Tibial nerve (tissue), 4 donors: ENCODE data around the gene ZGPAT. TPM values are rescaled to one million over a fixed set of nuclear protein-coding genes. Genes with fewer than 3 reads are reported as not detected.

ENCODE experiments used
- DNase-seq, 2 donors: peaks; one replicate each; pipeline ENCODE4 v3.0.0-alpha.2; 2019; ENCODE audit warnings: low spot score in 2 of 2
- H3K27ac ChIP-seq, 4 donors: fragments of 200-600 bp; sonication (generic) in 3 of 4; one replicate each; pipeline ENCODE4 v1.5.1; 2017 to 2019; ENCODE audit warnings: mild to moderate bottlenecking in 1 of 4
- H3K27me3 ChIP-seq, 2 donors: fragments of 200-600 bp; sonication (generic) in 1 of 2; one replicate each; pipeline versions ENCODE4 v1.5.1 to v1.6.0; 2017 to 2019
- H3K36me3 ChIP-seq, 3 donors: fragments of 200-600 bp; sonication (generic); one replicate each; pipeline ENCODE4 v1.5.1; 2018 to 2019
- H3K4me1 ChIP-seq, 4 donors: fragments of 200-600 bp; sonication (generic) in 3 of 4; one replicate each; pipeline ENCODE4 v1.5.1; 2017 to 2019
- H3K4me3 ChIP-seq, 4 donors: fragments of 200-600 bp; sonication (generic) in 3 of 4; one replicate each; pipeline ENCODE4 v1.5.1; 2017 to 2019; ENCODE audit warnings: mild to moderate bottlenecking in 1 of 4, moderate library complexity in 1 of 4
- H3K9me3 ChIP-seq, 4 donors: fragments of 200-600 bp; sonication (generic) in 3 of 4; one replicate each; pipeline ENCODE4 v1.5.1; 2017 to 2019
- CTCF ChIP-seq, 5 experiments: fragments of 200-600 bp in 3 of 5; fragments of 450-650 bp in 2 of 5; sonication (generic) in 3 of 5; IDR thresholded peaks; one replicate each; pipeline ENCODE4 v1.5.1; 2016 to 2019; ENCODE audit warnings: antibody characterized with exemption in 5 of 5, mild to moderate bottlenecking in 3 of 5, moderate library complexity in 2 of 5
- EP300 ChIP-seq, 2 donors: sonication (generic); formaldehyde crosslinking; IDR thresholded peaks; one replicate each; pipeline ENCODE4 v1.6.1; 2017; ENCODE audit warnings: antibody characterized with exemption in 2 of 2, mild to moderate bottlenecking in 1 of 2
- POLR2A ChIP-seq, 2 donors: fragments of 450-650 bp; IDR thresholded peaks; one replicate each; pipeline ENCODE4 v1.6.1; 2017; ENCODE audit warnings: antibody characterized with exemption in 2 of 2, mild to moderate bottlenecking in 2 of 2, moderate library complexity in 2 of 2
- WGBS, 2 donors: methylation state at CpG; one replicate each; pipeline ENCODE4 v1.1.5; 2018; 5-methylcytosine and 5-hydroxymethylcytosine counted together
- total RNA-seq, 4 donors: library from RNA; depleted of rRNA; stranded (reverse); fragments of >200 nt; gene quantifications; one replicate each; pipeline ENCODE4 v1.1.0, GENCODE V29; 2016

Gene ZGPAT
- total RNA-seq, 4 donors from 2014 or later: 27.5 to 70.8 (median 40.9) TPM

- Histone ChIP-seq H3K9me3 (no peaks in the 10 kb centered on the region), H3K4me3 (no peak overlapping the region), H3K27ac (no peak overlapping the region), H3K4me1 (peaks cover 0 to 21% (median 8%) of the 10 kb centered on the region in 4 donors), H3K27me3 (no peaks in the 10 kb centered on the region), H3K36me3 (peaks cover 0 to 79% (median 2%) of the 10 kb centered on the region in 3 donors)
- no peak for TF ChIP-seq EP300 (IDR thresholded peaks at IDR 0.05)
- TF ChIP-seq POLR2A (IDR thresholded peaks at IDR 0.05): no peak
- no peak for TF ChIP-seq CTCF (IDR thresholded peaks at IDR 0.05)
- 89 to 94% methylated on average over 14 of the region's 19 CpGs for WGBS, 2 donors
- DNase-seq: no peak
Measured at GRCh38 chr20:63679799-63680305, 28.0 kb upstream of the ZGPAT start.

DNA sequence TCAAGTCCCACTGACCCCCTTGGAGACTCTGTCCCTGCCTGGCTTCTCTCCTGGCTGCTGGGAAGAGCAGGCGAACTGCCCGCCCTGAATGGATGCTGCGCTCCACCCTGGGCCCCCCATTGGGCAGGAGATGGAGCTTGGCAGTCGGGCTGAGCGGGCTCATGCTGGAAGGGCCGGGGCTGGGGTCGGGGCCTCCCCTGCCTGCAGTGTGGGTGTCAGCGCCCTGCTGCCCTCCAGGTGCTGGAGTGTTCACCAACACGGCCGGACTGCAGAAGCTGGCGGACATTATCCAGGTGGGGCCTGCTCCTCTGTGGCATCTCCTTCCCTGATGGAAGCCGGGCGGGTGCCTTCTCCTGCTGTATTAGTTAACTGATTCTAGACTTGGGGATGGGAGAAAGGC, 27.4 kb upstream of the ZGPAT start:
- H3K27ac ChIP-seq: no peak overlapping the region
- H3K27me3 ChIP-seq: no peaks in the 10 kb centered on the region
- H3K36me3 ChIP-seq: peaks cover 0 to 73% (median 2%) of the 10 kb centered on the region in 3 donors
- no peak for TF ChIP-seq POLR2A (IDR thresholded peaks at IDR 0.05)
- TF ChIP-seq EP300 (IDR thresholded peaks at IDR 0.05): no peak
- no peak for TF ChIP-seq CTCF (IDR thresholded peaks at IDR 0.05)
- DNase-seq: no peak
- no peak overlapping the region for H3K4me3 ChIP-seq
- H3K9me3 ChIP-seq: no peaks in the 10 kb centered on the region
- peaks cover 0 to 27% (median 11%) of the 10 kb centered on the region in 4 donors for H3K4me1 ChIP-seq
- 94 to 95% methylated on average over 6 to 8 of the region's 13 CpGs for WGBS, 2 donors

DNA sequence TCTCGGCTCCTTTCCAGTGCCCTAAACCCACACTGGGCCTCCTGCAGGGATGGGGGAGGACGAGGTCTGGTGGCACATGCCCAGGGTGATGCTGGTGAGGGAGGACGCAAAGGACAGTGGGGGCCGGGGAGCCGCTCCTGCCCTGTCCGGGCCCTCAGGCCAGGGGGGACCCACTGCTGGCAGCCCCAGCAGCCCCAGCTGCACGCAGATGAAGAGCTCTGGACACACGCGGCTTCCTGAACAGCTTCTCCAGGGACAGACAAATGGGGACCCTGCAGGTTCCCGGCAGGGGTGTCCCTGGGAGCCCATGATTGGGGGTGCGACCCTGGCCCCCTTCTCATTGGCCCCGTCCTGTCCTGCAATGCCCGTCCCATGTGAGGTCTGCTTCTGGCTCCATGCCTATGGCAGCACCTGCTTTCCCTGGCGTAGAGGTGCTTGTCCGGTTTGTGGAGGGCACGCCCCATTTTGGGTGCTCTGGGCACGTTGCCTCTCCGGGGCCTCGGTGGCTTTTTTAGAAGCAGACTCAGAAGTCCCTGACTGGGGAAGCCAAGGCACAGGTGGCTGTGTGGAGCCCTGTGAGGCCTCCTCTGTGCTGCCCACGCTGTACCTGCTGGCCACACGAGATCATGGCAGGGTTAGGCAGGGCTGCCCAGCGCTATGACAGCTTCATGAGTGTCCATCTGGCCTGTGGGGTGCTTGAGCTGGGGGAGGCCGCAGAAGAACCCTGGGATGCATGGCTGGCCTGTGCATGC, 26.8 kb upstream of the ZGPAT start:
- TF ChIP-seq POLR2A (IDR thresholded peaks at IDR 0.05): no peak
- TF ChIP-seq CTCF (IDR thresholded peaks at IDR 0.05): no peak
- no peak for TF ChIP-seq EP300 (IDR thresholded peaks at IDR 0.05)
- H3K36me3 ChIP-seq: peaks cover 0 to 67% (median 2%) of the 10 kb centered on the region in 3 donors
- peaks cover 0 to 33% (median 17%) of the 10 kb centered on the region in 4 donors for H3K4me1 ChIP-seq
- WGBS, 2 donors: 95% methylated on average over 15 to 16 of the region's 23 CpGs
- no peak overlapping the region for H3K27ac ChIP-seq
- DNase-seq: no peak
- H3K9me3 ChIP-seq: no peaks in the 10 kb centered on the region
- H3K27me3 ChIP-seq: no peaks in the 10 kb centered on the region
- H3K4me3 ChIP-seq: no peak overlapping the region

GRCh38 chr20:63681609-63682142, 26.2 kb upstream of the ZGPAT start:
- no peak for DNase-seq
- no peaks in the 10 kb centered on the region for H3K27me3 ChIP-seq
- WGBS, 2 donors: 94 to 97% methylated on average over 6 to 8 of the region's 13 CpGs
- peaks cover 0 to 40% (median 24%) of the 10 kb centered on the region in 4 donors for H3K4me1 ChIP-seq
- peaks cover 0 to 61% (median 2%) of the 10 kb centered on the region in 3 donors for H3K36me3 ChIP-seq
- no peaks in the 10 kb centered on the region for H3K9me3 ChIP-seq
- H3K4me3 ChIP-seq: no peak overlapping the region
- H3K27ac ChIP-seq: peak overlapping the region in 3 of 4 donors; percentile 59 to 83 (median 79)
- no peak for TF ChIP-seq EP300 (IDR thresholded peaks at IDR 0.05)
- no peak for TF ChIP-seq POLR2A (IDR thresholded peaks at IDR 0.05)
- no peak for TF ChIP-seq CTCF (IDR thresholded peaks at IDR 0.05)
